Fibroblast of the aortic adventitia (primary cell): Measurements from ENCODE around the gene LAMA4. TPM values are rescaled to one million over a fixed set of nuclear protein-coding genes. Genes with fewer than 3 reads are reported as not detected.

ENCODE experiments used
- DNase-seq: peaks from one replicate; pipeline ENCODE4 v3.0.0-alpha.2; 2010; ENCODE audit warnings: low read depth
- H3K4me3 ChIP-seq: 2 replicates; pipeline ENCODE4 v1.5.1; 2011; ENCODE audit warnings: low read depth, mild to moderate bottlenecking, control low read depth, low read length, moderate library complexity
- CTCF ChIP-seq: IDR thresholded peaks from 2 replicates; pipeline ENCODE4 v1.5.1; 2011; ENCODE audit warnings: mild to moderate bottlenecking, low read length, control low read depth, inconsistent platforms; ENCODE audit not compliant: insufficient read depth
- total RNA-seq: library from RNA; depleted of rRNA; stranded (reverse); fragments of >200 nt; gene quantifications from 2 replicates; pipeline ENCODE4 v1.2.3, GENCODE V29; 2012; ENCODE audit warnings: low replicate concordance

Gene LAMA4
- total RNA-seq, 1 donor: 306 TPM

GRCh38 chr6:112268019-112268418 is 13.7 kb upstream of the LAMA4 start:
- DNase-seq: no peak
- H3K4me3 ChIP-seq: no peak overlapping the region
- TF ChIP-seq CTCF: no peak

- DNase-seq: no peak
- no peak overlapping the region for H3K4me3 ChIP-seq
- TF ChIP-seq CTCF: no peak
Observed at GRCh38 chr6:112266331-112266730, 12.0 kb upstream of the LAMA4 start.

GRCh38 chr6:112259337-112259675 is 4.9 kb upstream of the LAMA4 start:
- no peak for DNase-seq
- TF ChIP-seq CTCF: no peak
- H3K4me3 ChIP-seq: no peak overlapping the region

- no peak for DNase-seq
- no peak for TF ChIP-seq CTCF
- H3K4me3 ChIP-seq: no peak overlapping the region
Observed at GRCh38 chr6:112258642-112259336, 4.4 kb upstream of the LAMA4 start.

GRCh38 chr6:112257178-112257855 is 3.0 kb upstream of the LAMA4 start:
- DNase-seq: no peak
- H3K4me3 ChIP-seq: no peak overlapping the region
- TF ChIP-seq CTCF: no peak

GRCh38 chr6:112254921-112255320 is 554 bp upstream of the LAMA4 start:
- no peak for DNase-seq
- no peak for TF ChIP-seq CTCF
- peak overlapping the region; percentile 98 for H3K4me3 ChIP-seq
